Endodermal cell (in vitro differentiated cells): ENCODE data around the gene ZNF552. TPM values are rescaled to one million over a fixed set of nuclear protein-coding genes. Genes with fewer than 3 reads are reported as not detected.
"Not testable (repeated sequence)": the region's sequence is repeated elsewhere in the genome, so short reads cannot be mapped to it uniquely, and the experiment has no call there.

Experiments
- DNase-seq: peaks from one replicate; pipeline ENCODE4 v3.0.0-alpha.2; 2017
- H3K27ac ChIP-seq: 2 replicates; pipeline ENCODE4 v1.5.1; 2013; ENCODE audit warnings: mild to moderate bottlenecking, low read depth, low read length, moderate library complexity
- H3K27me3 ChIP-seq: 2 replicates; pipeline ENCODE4 v1.6.1; 2013; ENCODE audit warnings: mild to moderate bottlenecking, low read length, moderate library complexity; ENCODE audit not compliant: insufficient read depth, control insufficient read depth, poor library complexity, severe bottlenecking
- H3K36me3 ChIP-seq: 2 replicates; pipeline ENCODE4 v1.7.0; 2013; ENCODE audit warnings: mild to moderate bottlenecking, low read length, moderate library complexity; ENCODE audit not compliant: control insufficient read depth, insufficient read depth
- H3K4me1 ChIP-seq: one replicate; pipeline ENCODE4 v1.7.0; 2013; ENCODE audit warnings: low read length; ENCODE audit not compliant: control insufficient read depth, insufficient read depth
- H3K4me3 ChIP-seq: 2 replicates; pipeline ENCODE4 v1.5.1; 2013; ENCODE audit warnings: mild to moderate bottlenecking, low read length, moderate library complexity
- H3K9ac ChIP-seq: 2 replicates; pipeline ENCODE4 v1.6.1; 2013; ENCODE audit warnings: mild to moderate bottlenecking, low read length, moderate library complexity; ENCODE audit not compliant: poor library complexity, severe bottlenecking; ENCODE audit errors: extremely low read depth
- H3K9me3 ChIP-seq: 2 replicates; pipeline ENCODE4 v1.6.1; 2013; ENCODE audit warnings: mild to moderate bottlenecking, low read length, moderate library complexity; ENCODE audit not compliant: control insufficient read depth
- H3K27ac Mint-ChIP-seq: 2 replicates; pipeline ENCODE4 v1.8.0; 2020; ENCODE audit warnings: mixed read lengths
- H3K27me3 Mint-ChIP-seq: 2 replicates; pipeline ENCODE4 v1.8.0; 2021; ENCODE audit warnings: mild to moderate bottlenecking, mixed read lengths; ENCODE audit not compliant: insufficient read depth
- H3K36me3 Mint-ChIP-seq: 2 replicates; pipeline ENCODE4 v1.8.0; 2020; ENCODE audit warnings: low read depth, mixed read lengths
- H3K4me1 Mint-ChIP-seq: 2 replicates; pipeline ENCODE4 v1.8.0; 2020; ENCODE audit warnings: mixed read lengths
- H3K4me3 Mint-ChIP-seq: 2 replicates; pipeline ENCODE4 v1.8.0; 2020; ENCODE audit warnings: mild to moderate bottlenecking, moderate library complexity, mixed read lengths
- H3K9me3 Mint-ChIP-seq: 2 replicates; pipeline ENCODE4 v1.8.0; 2020; ENCODE audit warnings: mild to moderate bottlenecking, mixed read lengths
- WGBS, 2 experiments: methylation state at CpG; one replicate each; pipeline versions ENCODE4 v1.1.5 to v1.1.7; 2013; ENCODE audit warnings: missing lambda C conversion rate in 2 of 2, mixed read lengths in 1 of 2; ENCODE audit not compliant: insufficient coverage in 1 of 2, insufficient read length in 1 of 2; 5-methylcytosine and 5-hydroxymethylcytosine counted together
- total RNA-seq, 2 donors: library from RNA; stranded (reverse); fragmentation: NEBNext Ultra II Directional in 1 of 2; extraction: Animal tissue kit (Norgen Biotek cat#: 25700) in 1 of 2; gene quantifications; 2 replicates in 1 of 2; 3 replicates in 1 of 2; pipeline ENCODE4 v1.2.1, GENCODE V29; 2021
- TF ChIP-seq, protein P1 (sequence below): fragments of 200-600 bp; sonication (generic); conservative IDR thresholded peaks from 2 replicates; pipeline ENCODE4 v1.5.0; 2021; ENCODE audit warnings: antibody characterized with exemption, mild to moderate bottlenecking

The ZNF552 gene
- total RNA-seq, 2 donors from 2014 or later: 17.4 to 18.8 TPM

DNA sequence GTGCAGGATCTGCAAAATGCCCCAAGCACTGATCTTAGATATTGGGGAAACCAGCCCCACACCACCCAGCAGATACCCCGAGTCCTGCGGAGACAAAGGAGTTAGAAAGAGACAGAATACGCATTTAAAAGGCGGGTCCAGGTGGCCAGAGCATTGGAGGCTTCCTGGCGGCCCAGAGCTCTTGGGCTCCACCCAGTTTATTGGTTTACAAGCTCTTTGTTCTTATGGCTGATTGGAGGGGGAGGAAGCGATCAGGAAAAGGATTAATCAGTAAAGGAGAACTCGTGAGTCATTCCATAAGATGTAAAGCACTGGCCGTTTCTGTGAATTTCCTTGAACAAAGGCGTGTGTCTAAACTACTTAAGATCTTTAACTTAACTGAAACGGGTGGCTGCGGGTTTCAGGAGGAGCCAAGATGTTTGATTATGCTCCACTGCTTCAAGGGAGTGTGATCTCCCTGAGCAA, 35.9 kb upstream of the ZNF552 start:
- Mint-ChIP-seq H3K36me3 (peaks cover 46% of the 10 kb centered on the region), H3K4me1 (peaks cover 21% of the 10 kb centered on the region), H3K9me3 (no peaks in the 10 kb centered on the region), H3K27me3 (no peaks in the 10 kb centered on the region), H3K27ac (peak overlapping the region; percentile 93), H3K4me3 (peak overlapping the region; percentile 77)
- TF ChIP-seq, protein P1, sequence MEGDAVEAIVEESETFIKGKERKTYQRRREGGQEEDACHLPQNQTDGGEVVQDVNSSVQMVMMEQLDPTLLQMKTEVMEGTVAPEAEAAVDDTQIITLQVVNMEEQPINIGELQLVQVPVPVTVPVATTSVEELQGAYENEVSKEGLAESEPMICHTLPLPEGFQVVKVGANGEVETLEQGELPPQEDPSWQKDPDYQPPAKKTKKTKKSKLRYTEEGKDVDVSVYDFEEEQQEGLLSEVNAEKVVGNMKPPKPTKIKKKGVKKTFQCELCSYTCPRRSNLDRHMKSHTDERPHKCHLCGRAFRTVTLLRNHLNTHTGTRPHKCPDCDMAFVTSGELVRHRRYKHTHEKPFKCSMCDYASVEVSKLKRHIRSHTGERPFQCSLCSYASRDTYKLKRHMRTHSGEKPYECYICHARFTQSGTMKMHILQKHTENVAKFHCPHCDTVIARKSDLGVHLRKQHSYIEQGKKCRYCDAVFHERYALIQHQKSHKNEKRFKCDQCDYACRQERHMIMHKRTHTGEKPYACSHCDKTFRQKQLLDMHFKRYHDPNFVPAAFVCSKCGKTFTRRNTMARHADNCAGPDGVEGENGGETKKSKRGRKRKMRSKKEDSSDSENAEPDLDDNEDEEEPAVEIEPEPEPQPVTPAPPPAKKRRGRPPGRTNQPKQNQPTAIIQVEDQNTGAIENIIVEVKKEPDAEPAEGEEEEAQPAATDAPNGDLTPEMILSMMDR: no peak
- peak overlapping the region; percentile 97 for H3K4me3 ChIP-seq
- no peaks in the 10 kb centered on the region for H3K27me3 ChIP-seq
- H3K9me3 ChIP-seq: no peaks in the 10 kb centered on the region
- H3K4me1 ChIP-seq: no peaks in the 10 kb centered on the region
- peak; percentile 72 for DNase-seq
- 22 to 46% methylated on average over 7 to 11 of the region's 11 CpGs for WGBS, 2 experiments
- H3K9ac ChIP-seq: peak overlapping the region; percentile 94
- peak overlapping the region; percentile 54 for H3K27ac ChIP-seq
- H3K36me3 ChIP-seq: peaks cover 43% of the 10 kb centered on the region

GRCh38 chr19:57849666-57850473, 35.2 kb upstream of the ZNF552 start, which contains the start of gene ZNF587:
ZNF587 (plus strand) TSS chr19:57849859; CDS start chr19:57850039, 180 bp downstream.
- H3K36me3 Mint-ChIP-seq: peaks cover 47% of the 10 kb centered on the region
- H3K27ac Mint-ChIP-seq: peak within 1 kb of the TSS; percentile 93
- Histone ChIP-seq H3K9ac (peak within 1 kb of the TSS; percentile 94), H3K36me3 (peaks cover 45% of the 10 kb centered on the region), H3K4me3 (peak within 1 kb of the TSS; percentile 97), H3K27ac (peak within 1 kb of the TSS; percentile 54)
- H3K4me3 Mint-ChIP-seq: peak within 1 kb of the TSS; percentile 77
- WGBS, 2 experiments: 1 to 6% methylated on average over 12 to 41 of the region's 42 CpGs
- H3K9me3 ChIP-seq, H3K27me3 Mint-ChIP-seq, H3K4me1 ChIP-seq, H3K27me3 ChIP-seq, H3K9me3 Mint-ChIP-seq: not testable (repeated sequence)
- DNase-seq: peak; percentile 87
- peaks cover 21% of the 10 kb centered on the region for H3K4me1 Mint-ChIP-seq

GRCh38 chr19:57849162-57849665, 34.5 kb upstream of the ZNF552 start:
- H3K27me3 ChIP-seq, H3K9me3 ChIP-seq, H3K9me3 Mint-ChIP-seq, H3K27me3 Mint-ChIP-seq, H3K27ac ChIP-seq, H3K4me1 ChIP-seq, H3K9ac ChIP-seq, DNase-seq: not testable (repeated sequence)
- Mint-ChIP-seq H3K27ac (peak overlapping the region; percentile 86), H3K4me3 (peak overlapping the region; percentile 77), H3K4me1 (peaks cover 21% of the 10 kb centered on the region), H3K36me3 (peaks cover 46% of the 10 kb centered on the region)
- H3K4me3 ChIP-seq: peak overlapping the region; percentile 97
- WGBS, 2 experiments: 57% methylated on average over 2 of the region's 2 CpGs; no CpG with 5 or more reads in 1 of the 2 experiments
- peaks cover 47% of the 10 kb centered on the region for H3K36me3 ChIP-seq

DNA sequence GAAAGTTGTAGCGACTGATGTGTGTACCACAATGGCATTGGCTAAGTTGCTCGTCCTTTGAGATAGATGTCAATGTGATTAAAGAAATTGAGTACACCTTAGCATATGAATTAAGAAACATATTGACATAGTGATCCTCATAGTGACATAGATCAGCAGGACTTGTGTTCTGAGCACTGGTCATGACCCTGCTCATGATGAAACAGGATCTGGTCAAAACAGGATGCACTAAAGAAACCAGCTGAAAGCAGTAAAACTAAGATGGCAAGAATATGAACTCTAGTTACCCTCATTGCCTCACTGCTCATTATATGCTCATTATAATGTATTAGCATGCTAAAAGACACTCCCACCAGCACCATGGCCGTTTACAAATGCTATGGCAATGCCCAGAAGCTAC, 32.5 kb upstream of the ZNF552 start:
- WGBS, 2 experiments: 43 to 85% methylated on average over 1 to 3 of the region's 3 CpGs
- Mint-ChIP-seq H3K36me3 (peaks cover 46% of the 10 kb centered on the region), H3K4me1 (peaks cover 20% of the 10 kb centered on the region)
- not testable (repeated sequence) for H3K4me3 ChIP-seq, H3K9me3 ChIP-seq, H3K4me1 ChIP-seq, H3K4me3 Mint-ChIP-seq, H3K27ac Mint-ChIP-seq, H3K27me3 Mint-ChIP-seq, H3K27me3 ChIP-seq, H3K9me3 Mint-ChIP-seq, H3K27ac ChIP-seq, DNase-seq, H3K9ac ChIP-seq
- peaks cover 51% of the 10 kb centered on the region for H3K36me3 ChIP-seq
